Gastrocnemius medialis (tissue), 4 donors: ENCODE results near the gene COPS7A.

ENCODE experiments used
- POLR2A ChIP-seq, 2 donors: fragments of 450-650 bp; IDR thresholded peaks; one replicate each; pipeline ENCODE4 v1.6.1; 2017; ENCODE audit warnings: antibody characterized with exemption in 2 of 2, mild to moderate bottlenecking in 2 of 2, moderate library complexity in 2 of 2
- TF ChIP-seq, protein P1 (sequence below), 5 experiments: fragments of 450-650 bp in 3 of 5; fragments of 200-600 bp in 2 of 5; sonication (generic) in 2 of 5; IDR thresholded peaks in 4 of 5; conservative IDR thresholded peaks in 1 of 5; 1 replicate in 4 of 5; 2 replicates in 1 of 5; pipeline ENCODE4 v1.5.1; 2016 to 2019; ENCODE audit warnings: antibody characterized with exemption in 5 of 5, mild to moderate bottlenecking in 3 of 5, moderate library complexity in 3 of 5

GRCh38 chr12:6768437-6768914 lies 44.6 kb downstream of the COPS7A start:
- no peak for TF ChIP-seq POLR2A (IDR thresholded peaks at IDR 0.05)
- TF ChIP-seq, protein P1, sequence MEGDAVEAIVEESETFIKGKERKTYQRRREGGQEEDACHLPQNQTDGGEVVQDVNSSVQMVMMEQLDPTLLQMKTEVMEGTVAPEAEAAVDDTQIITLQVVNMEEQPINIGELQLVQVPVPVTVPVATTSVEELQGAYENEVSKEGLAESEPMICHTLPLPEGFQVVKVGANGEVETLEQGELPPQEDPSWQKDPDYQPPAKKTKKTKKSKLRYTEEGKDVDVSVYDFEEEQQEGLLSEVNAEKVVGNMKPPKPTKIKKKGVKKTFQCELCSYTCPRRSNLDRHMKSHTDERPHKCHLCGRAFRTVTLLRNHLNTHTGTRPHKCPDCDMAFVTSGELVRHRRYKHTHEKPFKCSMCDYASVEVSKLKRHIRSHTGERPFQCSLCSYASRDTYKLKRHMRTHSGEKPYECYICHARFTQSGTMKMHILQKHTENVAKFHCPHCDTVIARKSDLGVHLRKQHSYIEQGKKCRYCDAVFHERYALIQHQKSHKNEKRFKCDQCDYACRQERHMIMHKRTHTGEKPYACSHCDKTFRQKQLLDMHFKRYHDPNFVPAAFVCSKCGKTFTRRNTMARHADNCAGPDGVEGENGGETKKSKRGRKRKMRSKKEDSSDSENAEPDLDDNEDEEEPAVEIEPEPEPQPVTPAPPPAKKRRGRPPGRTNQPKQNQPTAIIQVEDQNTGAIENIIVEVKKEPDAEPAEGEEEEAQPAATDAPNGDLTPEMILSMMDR (IDR thresholded peaks at IDR 0.05 in 4 of 5, conservative IDR thresholded peaks at IDR 0.05 in 1 of 5), result no peak
